Stimulated activated CD8-positive, alpha-beta memory T cell treated with anti-CD3 and anti-CD28 coated beads, Interleukin-12 subunit alpha, Interleukin-12 subunit beta, amount 100 ng/mL, for 1 hour (primary cell): Measurements from ENCODE around the gene INIP.

Experiments
- DNase-seq: peaks from one replicate; pipeline ENCODE4 v3.0.0-alpha.2; 2020; ENCODE audit warnings: low read depth

INIP gene

DNA sequence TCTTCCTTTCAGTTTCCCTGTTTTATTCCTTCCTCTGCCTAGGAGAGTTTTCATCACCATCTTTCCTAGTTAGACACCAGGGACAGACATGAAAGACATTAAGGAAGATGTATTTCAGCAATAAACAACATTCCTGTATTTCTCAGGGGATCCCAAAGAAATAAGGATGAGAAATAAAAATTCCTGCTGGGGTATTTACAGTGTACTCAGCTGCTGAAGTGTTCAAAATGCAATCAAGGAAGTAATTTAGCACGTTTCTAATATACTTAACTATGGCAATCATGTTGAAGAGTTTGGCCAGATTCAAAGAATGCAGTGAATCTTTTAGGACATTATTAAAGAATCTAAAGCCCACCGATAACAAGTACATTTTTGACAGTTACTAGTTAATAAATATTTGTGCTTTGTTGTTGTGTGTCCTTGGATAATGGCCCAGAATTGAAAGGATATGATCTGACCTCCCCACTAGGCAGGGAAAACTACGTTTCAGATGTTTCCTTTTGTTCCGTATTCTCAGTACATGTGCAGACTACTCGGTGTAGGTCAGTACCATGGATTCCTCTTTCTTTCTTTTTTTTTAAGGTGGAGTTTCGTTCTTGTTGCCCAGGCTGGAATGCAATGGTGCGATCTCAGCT lies 46.8 kb downstream of the INIP start:
- DNase-seq = no peak

DNA sequence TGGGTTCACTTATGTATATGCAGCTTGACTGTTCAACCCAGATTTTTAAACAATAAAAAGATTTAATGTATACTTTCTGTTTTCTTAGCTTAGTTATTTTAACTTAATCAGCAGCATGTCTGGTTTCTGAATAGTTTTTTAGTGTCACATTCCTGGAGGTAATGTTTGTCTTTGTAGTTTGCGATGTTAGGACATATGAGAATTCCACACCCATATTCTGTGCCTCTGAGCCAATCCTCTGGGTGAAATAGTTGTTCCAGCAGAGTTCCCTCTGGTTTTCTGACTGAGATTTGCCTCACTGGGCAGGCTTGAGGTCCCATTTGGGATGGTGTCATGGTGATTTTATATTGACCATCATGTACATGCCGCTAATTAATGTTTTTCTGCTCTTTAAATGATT lies 48.6 kb downstream of the INIP start:
- DNase-seq = no peak

- DNase-seq = no peak
Observed at GRCh38 chr9:112665347-112665746, 52.6 kb downstream of the INIP start.

- DNase-seq = no peak
Observed at GRCh38 chr9:112664531-112664930, 53.4 kb downstream of the INIP start.

DNA sequence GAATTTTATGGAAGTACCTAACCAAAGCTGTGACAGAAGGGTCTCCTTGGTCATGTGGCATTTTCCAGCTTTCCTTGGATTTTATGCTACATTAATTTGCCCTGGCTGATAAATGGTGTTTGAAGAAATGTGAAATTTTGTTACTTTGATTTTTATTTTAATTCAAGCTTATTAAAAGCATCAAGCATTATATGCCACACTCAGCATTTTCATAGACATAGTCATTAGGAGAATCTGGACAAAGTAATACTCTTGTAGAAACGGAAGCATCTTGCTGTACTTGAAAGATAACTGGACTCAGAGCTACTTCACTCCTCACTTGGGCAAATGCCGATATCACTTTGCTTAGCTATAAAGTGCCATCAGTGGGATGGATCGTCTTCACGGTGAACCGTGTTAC lies 54.2 kb downstream of the INIP start:
- no peak for DNase-seq

DNA sequence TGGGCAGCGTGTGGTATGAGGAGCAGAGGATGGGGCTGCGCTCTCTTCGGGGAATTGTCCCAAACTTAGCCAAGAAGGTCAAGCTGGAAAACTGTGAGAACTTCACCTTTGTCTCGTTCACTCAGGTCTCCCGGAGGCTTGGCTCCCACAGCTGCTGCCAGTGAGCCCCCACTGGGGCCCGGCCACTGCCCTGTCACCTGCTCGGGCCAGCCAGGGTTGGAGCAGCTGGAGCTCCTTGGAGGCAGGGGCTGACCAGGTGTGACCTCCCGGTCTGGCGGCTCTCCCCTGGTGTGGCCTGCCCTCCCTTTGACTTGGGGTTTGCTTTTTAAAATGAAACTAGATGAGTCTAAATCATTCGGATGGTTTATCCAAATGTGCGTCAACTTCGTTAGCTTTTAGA lies 58.0 kb downstream of the INIP start:
- DNase-seq = no peak

GRCh38 chr9:112655668-112656067 lies 62.2 kb downstream of the INIP start:
- no peak for DNase-seq

DNA sequence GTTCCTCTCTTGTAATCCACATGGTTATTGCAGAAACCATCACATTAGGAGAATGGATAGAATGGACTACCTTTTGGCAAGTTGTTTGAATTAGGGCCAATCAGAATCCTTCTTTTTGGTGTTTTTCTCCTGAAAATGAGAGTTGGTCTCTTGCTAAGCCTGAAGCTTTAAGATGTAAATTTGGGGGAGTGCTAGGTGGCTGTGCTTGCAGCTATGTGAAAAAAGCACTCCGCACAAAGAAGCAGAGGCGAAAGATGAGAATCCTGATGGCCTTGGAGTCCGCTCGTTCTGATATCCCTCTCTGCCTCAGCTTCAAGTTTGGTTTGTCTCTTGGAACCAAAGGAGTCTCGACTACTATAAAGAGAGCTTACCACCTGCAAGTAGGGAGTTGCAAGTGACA lies 63.6 kb downstream of the INIP start:
- no peak for DNase-seq

- DNase-seq = no peak
Observed at GRCh38 chr9:112648624-112649023, 69.3 kb downstream of the INIP start.

DNA sequence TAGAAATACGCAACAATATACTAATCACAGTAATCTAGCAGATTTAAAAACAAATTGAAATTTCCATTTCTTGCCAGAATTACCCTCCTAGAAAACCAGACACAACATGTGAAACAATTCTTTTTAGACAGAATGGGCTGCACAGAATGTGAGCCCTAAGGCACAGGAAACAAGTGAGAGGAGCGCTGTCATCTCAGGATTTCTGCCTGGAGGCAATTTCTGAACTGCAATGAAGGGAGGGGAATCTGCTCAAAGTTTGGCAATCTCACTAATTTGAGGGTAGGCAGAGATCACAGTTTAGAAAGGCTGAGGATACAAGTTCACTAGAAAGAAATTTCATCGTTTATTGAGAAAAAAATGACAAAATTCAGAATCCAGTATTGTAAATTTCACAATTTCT lies 70.3 kb downstream of the INIP start:
- no peak for DNase-seq

GRCh38 chr9:112642126-112642525 lies 75.8 kb downstream of the INIP start:
- no peak for DNase-seq

GRCh38 chr9:112640311-112640710 lies 77.6 kb downstream of the INIP start:
- DNase-seq = no peak
